HG03196 (cell line): ENCODE data around the gene ARID5B.
A peak's percentile ranks its signal among the peaks of the same experiment; 100 is the strongest.

Source experiments
- ATAC-seq: cut with Tn5 transposase; IDR thresholded peaks from one replicate; pipeline ENCODE4 v1.9.1; 2021; ENCODE audit not compliant: unreplicated experiment

ARID5B gene

GRCh38 chr10:62063795-62064472 is 162.4 kb downstream of the ARID5B start:
- no peak for ATAC-seq

- no peak for ATAC-seq
Measured at GRCh38 chr10:62067560-62067959, 166.1 kb downstream of the ARID5B start.

DNA sequence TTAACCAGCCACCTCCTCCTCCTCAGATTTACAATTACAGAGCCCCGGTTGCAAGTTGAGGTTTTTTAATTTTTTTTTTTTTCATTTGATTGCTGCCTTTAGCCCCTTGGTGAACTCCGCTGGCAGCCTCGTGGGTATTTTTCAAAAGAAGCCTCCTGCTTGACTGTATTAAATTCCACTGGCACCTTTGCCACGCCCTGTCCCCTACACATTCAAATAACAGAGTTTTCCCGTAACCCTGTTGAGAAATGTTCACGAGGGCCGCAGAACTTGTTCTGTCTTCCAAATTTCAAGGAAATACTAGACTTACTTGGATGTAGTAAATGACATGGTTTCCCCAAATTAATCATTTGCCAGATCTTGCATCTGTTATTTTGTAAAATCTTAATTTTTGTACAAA is 167.0 kb downstream of the ARID5B start:
- no peak for ATAC-seq

- ATAC-seq = no peak
Measured at GRCh38 chr10:62069452-62070178, 168.1 kb downstream of the ARID5B start.

GRCh38 chr10:62071846-62072281 is 170.4 kb downstream of the ARID5B start:
- no peak for ATAC-seq

DNA sequence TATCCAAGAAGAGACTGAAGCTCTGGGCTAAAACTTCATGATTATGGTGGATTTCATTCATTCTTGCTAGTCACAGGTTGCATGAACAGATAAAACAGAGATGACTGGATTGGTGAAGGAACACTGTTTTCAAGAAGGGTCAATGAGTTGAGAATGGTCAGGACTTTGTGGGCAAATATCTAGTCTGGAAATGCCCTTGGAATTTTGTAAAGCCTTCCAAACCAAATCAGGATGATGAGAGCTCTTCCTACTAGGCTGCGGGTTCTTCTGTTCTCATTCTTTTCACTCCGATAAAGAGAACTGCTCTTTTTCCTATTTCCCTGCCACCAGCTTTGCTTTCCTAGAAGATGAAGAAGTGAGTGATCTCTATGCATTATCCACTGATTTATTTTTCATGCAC is 171.4 kb downstream of the ARID5B start:
- no peak for ATAC-seq

DNA sequence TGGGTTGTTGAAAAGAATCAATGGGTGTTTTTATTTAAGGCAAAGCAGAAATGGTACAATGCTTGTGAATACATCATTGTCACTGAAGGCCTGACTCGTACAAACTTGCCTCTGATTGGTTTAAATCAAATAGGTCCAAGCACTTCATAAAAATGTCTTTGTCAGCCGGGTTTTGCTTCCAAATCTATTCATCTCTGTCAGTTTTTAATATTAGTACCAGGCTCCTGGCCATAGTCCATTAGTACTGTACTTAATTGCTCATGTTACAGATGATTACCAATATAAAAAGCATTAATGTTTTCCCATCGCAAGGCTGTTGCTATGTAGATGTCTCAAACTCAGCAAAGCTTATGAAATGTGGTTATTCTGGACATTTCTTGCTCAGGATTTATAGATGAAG is 171.9 kb downstream of the ARID5B start:
- no peak for ATAC-seq

GRCh38 chr10:62075414-62075813 is 173.9 kb downstream of the ARID5B start:
- ATAC-seq = no peak

- no peak for ATAC-seq
Measured at GRCh38 chr10:62075912-62076311, 174.4 kb downstream of the ARID5B start.

DNA sequence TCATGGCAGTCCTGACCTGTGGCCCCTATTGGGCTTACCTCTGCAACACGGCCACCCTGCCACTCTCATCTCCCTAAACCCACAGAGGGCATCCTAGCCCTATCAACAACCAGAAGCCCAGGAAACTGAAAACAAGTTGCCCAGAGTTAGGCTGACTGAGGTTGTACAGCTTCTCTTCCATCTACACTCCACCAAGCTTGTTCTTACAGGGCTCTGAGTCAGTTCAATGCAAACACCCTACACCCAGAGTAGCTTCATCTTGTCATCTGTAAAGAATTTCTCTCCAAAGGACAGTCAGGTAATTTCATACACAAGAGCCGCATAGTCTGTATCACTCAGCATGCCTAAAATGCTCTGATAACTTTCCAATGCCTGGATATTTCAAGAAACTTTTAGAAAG is 175.4 kb downstream of the ARID5B start:
- no peak for ATAC-seq

DNA sequence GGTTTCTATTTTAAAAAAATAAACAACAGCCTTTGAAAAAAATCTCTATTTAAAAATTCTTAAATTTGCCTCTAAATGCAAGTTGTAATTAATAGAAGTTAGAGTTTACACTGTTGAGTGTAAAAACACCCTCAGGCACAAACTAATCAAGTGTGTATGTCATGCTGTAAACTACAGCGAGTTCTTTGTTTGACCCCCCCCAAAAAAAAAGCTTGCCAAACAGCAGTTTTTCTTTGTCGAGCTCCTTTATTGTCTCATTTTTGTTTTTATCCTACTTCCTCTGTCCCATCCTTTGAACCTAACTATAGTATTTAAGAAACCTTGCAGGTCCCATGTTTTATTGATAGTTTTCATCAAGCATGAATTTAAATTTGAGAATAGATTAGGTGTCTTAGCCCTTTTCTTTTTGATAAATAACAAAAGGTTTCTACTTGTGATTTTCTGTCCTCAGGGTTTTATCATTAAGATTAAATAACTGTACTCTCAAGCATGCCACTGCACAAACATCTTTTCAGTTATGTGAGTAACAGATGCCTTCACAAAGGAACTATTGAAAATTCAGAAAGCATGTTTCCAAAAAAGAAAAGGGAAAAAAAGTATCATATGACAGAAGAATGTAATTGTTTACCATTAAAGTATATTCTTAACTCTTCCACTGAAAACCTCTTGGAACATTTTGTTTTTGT is 176.0 kb downstream of the ARID5B start:
- no peak for ATAC-seq

DNA sequence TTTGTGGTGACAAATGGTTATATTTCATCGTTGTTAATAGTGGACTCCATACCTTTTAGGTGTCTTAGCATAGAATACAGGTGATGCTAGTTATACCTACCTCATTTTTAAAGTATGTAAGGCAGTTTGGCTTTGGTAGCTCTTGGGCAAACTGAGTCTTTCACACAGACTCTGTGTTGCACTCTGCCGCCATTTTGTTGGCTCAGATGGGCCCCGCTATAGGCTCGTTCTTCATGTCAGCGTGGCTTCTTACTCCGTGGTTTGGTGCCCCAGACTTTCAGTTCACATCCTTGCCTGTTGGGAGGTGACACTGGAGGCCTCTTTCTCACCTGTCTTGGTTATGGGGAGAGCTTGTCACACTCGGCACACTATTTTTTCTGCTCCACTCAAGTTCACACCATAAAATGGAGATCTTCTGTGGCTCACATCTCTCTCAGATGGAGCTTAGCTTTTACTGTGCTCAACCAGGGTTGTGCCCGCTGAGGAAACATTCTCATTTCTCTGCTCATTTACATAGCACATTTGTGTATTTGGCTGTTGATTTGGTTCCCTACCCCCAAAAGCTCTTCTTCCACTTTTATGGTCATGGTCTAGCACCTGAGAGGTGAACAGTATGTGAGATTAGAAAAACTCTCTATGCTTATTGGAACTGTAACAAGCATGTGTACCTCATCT is 178.5 kb downstream of the ARID5B start:
- peak; percentile 47 for ATAC-seq

DNA sequence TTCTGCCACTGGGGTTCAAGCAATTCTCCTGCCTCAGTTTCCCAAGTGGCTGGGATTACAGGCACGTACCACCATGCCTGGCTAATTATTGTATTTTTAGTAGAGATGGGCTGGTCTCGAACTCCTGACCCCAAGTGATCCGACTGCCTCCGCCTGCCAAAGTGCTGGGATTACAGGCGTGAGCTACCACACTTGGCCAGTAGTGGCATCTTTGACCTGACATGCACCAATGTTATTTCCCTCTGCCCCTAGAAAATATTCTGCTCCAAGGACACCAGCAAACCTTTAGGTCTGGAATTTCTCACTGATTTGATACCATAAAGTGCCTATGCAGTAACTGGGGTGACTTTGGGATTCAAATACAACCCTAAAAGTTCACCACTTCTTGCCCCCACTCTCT is 179.4 kb downstream of the ARID5B start:
- ATAC-seq = no peak

DNA sequence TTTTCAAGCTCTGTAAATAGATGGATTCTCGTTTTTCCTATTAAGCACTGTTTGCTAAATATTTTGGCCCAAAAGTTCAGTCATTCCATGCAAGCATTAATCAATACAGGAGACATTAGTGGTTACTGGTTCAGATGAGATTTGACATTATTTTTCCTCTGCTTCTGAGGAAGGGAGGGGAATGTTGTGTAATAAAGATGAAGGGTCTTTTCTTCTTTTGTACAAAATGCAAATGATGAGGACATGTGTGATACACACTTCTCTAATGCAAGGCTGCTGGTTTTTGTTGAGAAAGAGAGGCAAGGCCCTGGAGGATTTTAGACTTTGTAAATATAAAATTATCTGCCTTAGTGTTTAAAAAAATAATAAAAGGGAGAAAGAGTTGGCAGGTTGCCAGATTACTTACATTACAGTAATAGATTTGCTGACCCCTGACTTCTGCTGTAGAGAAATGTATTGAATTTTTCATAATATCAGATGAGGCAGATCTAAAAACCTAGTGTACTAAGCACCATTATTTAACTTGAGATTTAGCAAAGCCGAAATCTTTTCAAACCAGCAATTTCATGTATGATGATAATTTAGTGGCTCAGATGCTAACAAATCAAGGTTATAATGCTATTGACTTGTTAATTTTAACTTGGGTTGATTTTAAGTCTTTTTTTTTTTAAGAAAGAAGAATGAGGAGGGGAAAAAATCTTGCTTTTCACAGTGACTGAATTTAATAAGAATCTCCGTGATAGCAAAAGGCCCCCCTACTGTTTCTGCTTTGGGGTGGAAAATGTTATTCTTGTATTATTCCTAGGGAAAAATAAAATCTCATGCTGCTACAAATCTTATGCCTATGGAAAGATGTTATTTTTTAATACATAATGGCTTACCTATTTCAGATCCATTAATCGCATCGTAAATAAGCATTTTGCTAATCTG is 180.1 kb downstream of the ARID5B start:
- no peak for ATAC-seq

DNA sequence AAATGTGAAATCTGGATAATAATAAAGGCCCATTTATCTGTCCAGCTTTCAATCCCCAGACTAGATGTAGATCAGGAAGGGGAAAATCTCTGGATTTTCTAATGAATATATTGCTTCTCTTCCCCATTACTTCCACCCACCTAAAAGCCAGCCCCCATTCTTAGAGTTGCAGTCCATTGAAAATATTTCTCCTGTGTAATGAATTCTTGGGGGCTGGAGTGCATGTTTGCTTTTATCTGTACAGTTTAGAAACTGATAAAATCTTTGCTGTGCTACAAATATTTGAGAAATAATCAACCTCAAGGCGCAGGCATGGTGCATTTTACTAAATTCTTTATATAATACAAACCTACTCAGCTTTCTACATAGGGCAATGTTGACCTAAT is 180.8 kb downstream of the ARID5B start:
- no peak for ATAC-seq

- peak; percentile 47 for ATAC-seq
Measured at GRCh38 chr10:62082729-62083411, 181.4 kb downstream of the ARID5B start.

DNA sequence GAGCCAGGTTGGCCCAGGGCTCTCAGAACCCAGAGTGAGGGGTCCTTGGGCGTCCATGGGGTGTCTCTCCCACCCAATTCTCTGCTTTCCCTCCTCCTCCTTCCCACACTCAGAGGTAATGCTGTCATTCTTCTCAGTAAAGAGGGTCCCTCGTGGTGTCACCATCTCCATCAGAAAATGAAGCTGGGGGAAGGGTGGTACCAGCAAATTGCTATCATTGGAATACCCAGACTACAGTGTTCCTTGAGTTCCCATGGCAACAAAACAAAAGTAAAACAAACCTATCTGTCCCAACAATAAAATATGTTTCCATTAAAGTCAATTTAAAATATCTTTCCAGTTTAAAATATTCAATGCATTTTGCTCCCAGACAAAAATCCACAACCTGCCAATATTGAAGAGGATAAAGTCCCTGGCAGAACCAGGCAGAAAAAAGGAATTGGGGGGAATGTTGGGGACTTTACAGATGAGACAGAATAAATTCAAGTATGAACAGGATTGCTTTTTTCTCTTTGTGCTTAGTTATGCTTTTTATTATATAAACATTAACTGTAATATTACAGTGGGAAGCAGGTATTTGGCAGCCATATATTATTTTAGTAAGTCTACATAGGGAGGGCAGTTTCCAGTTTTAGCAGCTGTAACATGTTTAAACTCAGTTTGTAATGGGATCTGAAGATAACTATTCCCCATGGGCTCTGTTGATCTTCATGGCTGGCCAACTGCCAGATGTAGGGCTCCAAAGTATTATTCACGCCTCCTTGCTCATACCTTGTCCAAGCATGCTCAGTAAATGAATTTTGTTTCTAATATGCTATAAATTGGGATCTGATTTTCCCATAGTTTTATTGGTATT is 182.1 kb downstream of the ARID5B start:
- ATAC-seq = peak; percentile 1

DNA sequence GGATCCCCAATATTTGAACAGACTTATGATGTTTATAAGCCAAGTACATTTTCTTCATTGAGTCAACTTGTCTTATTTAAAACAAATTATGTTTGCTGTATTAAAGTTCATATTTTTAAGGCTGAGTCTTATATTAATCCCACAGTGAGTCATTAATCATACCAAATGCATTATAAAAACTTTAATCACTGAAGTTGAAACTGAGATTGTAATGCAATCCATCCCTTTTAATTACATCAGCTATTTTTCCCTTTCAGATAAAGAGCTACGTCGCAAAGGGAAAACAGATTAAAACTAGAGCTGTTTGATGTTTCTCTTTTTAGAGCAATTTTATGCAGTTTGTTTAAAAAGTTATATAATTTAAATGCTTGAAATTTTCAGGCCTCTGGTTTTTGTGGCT is 183.0 kb downstream of the ARID5B start:
- no peak for ATAC-seq

GRCh38 chr10:62085404-62085803 is 183.9 kb downstream of the ARID5B start:
- no peak for ATAC-seq
